Amygdala (tissue), 56 donors: ENCODE measurements around the gene PLOD2.

Source experiments
- DNase-seq, 56 donors: peaks; one replicate each; lab custom pipeline; 2025; lab: John Stamatoyannopoulos, UW

The PLOD2 gene

GRCh38 chr3:146104068-146104467, 56.9 kb downstream of the PLOD2 start:
- no peak for DNase-seq

DNA sequence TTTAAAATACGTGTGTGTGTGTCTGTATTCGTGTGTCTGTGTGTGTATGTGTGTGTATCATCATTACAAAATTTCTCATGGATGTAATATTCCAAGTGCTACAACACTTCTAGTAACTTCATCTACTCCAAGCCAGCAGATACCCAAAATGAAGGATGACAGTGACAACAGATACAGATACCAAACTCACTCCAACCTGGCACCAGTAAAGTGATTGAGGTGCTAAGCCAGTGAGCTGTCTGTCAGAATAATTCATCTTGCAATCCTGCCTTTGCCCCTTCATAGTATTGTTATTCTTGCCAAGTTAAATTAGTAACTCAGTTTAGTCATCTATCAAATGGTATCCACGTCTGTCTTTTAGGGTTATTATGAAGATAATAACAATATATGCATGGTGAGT, 58.1 kb downstream of the PLOD2 start:
- DNase-seq, result no peak

DNA sequence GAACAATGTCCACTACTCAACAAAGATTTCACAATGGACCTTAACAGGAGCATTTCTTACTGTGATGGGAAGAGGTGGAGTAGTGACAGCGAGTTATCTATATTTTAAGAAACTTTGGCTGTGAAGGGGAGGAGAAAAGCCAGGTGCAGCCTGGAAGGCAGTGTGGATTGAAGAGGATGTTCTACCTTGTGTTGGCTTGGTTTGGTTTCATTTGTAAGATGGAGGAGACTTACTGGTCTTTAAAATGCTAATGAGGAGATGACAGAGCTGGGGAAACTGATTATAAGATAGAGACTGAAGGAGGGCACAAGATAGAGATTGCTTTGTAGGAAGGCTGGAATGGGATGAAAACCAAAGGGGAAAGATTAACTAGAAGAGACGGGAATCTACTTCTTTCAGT, 59.4 kb downstream of the PLOD2 start:
- no peak for DNase-seq

DNA sequence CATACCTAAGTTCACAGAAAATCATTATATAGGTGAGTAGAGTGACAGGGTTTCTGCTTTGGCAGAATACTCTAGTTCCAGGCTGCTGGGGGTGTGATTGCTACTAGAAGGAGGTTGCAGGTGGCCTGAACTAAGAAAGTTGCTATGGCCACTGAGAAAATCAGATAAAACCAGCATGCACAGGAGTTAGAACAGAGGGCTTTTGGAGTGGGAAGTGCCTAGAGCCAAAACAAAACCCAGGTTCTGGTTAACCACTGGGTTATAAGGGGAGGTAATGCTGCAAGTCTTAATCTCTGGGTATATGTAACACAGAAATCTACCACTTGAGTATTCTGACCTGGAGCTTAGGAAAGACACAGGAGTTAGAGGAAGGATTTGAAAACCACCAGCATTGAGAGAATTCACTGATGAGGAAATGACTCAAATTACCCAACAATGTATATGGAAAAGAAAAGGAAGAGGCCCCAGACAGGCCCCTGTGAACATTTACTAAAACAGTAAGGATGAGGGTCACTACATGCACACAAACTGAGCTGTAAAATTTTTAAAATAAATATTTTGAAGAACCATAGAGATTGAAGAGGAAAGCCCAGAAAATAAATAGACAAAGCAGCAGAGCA, 60.0 kb downstream of the PLOD2 start:
- no peak for DNase-seq

DNA sequence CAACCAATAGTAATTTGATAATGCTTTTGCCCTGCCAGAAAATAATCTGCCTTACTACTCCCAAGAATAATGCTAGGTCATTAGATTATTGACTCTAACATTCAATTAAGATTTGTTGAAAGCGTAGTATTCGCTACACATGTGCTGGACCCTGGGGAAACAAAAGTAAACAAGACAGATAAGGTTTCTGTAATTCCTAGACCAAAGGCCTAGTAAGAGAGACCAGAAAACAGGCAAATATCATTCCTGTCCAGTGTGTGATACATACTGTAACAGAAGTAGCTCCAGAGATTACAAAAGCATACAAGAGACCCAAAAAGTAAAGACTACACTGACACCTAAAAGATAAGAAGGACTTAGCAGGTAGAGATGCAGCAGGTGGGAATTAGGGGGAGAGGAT, 60.8 kb downstream of the PLOD2 start:
- DNase-seq, result no peak

- no peak for DNase-seq
Observed at GRCh38 chr3:146099316-146099715, 61.7 kb downstream of the PLOD2 start.

DNA sequence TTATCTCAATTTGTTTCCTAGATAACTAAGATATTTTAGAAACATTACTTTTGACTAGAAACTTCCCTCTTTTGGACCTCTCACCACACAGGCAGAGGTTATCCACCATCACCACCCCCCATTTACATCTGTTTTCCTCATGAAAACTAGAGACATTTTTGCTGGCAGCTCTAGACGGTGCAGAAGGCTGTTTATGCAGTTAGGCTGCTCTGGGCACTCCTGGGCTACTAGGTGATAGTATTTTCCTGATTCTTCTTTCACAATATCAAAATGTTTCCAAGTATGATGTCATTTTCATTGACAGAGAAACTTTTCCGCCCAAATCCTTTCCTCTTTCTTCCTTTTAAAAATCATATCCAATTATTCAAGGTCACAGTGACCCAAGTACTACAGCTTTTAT, 67.1 kb downstream of the PLOD2 start:
- DNase-seq, result no peak

DNA sequence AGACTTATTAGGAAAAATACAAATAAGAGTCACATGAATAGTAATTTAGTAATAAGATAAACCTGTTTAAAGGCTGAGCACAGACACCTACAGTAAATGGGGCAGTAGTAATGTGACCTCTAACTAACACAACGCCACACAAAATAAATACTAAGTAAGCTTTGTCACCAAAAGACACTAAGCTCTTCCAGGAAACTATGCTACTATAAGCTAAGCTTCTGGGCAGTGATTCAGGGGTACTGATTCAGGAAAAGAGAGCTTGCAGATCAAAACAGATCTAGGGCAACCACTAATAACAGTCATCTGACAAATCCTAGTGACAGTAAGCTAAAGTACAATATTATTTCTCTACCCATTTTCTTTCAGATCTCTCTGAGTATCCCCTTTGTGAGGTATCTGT, 68.8 kb downstream of the PLOD2 start:
- DNase-seq, result no peak

DNA sequence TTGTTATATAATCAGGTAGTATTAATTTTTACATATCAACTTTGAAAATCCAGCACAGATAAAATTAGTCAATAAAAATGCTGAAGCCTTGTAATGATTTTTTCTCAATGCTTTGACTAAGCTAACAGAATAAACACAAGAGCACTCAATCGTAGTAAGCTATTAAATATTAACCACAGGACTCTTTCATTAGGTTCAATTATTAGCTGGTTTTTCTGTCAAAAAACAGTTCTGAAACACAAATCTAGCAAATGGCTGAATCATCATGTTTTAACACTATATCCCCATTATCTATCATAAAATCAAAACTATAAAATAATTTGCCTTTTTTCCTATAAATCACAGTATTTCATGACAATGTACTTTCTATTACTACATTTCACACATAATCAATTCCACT, 69.6 kb downstream of the PLOD2 start:
- no peak for DNase-seq

DNA sequence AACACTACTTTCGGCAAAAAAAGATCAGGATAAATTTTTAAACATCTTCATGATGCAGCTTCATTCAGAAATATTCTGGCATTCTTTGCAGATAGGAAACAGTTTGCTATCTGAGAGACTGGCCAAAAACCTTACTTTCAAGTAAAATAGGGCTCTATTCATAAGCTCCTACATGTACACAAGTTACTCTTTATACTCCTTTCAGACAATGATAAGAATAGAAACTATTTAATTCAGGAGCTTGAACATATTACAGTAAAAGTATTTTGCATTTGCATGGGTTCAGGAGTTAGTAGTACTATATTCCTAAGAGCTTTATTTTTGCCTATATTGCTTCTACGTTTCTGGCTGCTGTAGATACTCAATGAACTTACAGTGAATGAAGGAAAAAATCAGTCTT, 70.5 kb downstream of the PLOD2 start:
- DNase-seq, result no peak

- no peak for DNase-seq
Observed at GRCh38 chr3:146088840-146089239, 72.1 kb downstream of the PLOD2 start.

DNA sequence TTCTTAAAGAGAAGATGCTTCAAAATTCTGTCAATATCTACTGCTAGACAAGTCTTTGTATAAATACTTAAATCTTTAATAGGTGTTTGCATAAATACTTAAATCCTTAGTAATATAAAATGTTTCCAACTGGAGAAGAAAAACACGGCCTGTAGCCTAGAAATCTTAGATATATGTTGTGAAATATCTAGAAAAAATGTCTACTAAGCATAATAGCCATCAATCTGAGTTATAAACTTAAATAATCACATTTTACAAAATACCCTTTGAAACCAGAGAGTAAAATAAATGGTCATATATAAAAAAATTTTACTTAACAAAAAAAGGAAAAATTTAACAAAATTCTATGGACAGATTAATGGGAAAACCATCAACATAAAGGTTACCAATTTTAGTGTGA, 73.9 kb downstream of the PLOD2 start:
- DNase-seq, result no peak

DNA sequence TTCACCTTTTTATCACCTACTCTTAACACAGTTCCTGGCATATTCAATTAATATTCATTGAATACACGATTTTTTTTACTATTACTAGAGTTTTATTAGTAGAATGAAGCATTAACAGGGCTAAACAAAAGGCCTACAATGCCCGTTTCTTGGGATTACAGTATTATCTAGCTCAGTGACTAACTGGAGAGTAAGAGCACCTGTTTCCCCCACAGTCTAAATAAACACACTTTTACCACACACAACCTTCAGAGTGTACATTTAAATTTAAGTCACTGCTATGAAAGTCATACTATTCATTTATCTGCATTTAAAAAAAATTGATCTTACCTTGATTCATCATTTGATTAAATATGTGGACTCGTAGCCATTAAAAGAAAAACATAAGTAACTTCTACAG, 74.8 kb downstream of the PLOD2 start:
- DNase-seq, result no peak

DNA sequence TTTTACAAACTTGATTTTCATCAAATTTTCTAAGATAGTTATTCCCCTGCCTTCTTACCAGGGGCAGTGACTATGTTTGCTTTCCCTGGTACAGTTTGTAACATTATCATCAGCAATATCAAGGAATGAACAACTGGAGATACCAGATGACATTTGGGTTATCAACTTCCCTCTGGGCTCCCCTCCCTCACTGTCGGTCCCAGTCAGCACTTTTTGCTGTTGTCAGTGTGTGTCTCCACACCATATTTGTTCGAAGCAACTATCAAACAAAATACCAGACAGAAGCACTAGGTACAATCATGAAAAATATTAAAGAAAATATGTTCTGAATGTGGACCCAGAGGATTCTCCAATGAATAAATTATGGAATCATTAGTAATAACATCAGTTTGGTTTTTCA, 75.3 kb downstream of the PLOD2 start:
- DNase-seq, result no peak

DNA sequence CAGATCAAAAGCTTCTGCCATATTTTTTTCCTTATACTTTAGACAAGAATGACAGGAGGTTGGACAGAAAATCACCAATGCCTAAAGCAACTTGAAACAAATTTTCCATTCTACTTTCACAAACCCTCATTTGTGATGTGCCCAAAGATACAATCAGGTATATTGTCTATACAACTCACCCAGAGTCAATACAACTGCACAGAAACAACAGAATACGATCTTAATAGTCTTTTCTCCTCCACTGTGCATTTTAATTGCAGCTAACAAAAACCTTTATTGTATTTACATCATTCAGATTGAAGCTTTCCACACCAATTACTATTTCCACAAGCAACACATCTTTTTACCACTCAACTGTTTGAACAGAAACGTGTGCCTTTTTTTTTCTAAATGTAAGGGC, 80.4 kb downstream of the PLOD2 start:
- no peak for DNase-seq

DNA sequence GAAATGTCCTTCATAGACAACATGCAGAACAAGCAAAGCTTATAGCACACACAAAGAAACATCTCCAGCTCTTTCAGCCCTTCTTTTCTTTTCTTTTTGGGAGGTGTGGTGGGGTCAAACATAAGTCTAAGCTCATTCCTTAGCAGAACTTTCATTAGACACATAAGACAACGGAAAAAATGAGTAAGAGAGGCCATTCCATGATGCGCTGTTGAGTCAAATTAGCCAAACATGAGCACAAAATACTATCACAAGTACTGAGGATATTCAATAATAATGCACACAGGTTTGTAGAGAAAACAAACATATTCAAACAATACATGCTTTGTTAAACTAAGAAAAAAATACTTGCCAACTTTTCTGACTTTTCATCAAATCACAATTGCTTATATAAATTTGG, 83.0 kb downstream of the PLOD2 start:
- DNase-seq, result no peak

DNA sequence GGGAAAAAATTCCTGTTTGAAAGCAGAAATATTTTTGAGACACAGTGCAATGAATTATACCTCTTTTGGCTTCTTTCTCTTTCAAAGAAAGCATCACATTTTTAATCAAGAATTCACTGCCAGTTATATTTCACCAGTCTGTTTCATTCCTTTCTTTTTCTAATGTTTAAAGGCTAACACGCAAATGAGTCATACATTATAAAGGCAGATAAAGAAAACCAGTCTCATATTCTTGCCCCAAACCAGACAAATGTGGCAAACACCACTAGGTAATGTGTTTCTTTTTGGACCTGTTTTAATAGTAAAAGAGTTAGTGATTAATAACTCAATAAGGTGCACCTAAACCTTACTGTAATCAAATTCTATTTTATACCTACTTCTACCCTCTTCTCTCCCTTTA, 83.8 kb downstream of the PLOD2 start:
- no peak for DNase-seq

GRCh38 chr3:146072824-146073223, 88.2 kb downstream of the PLOD2 start:
- DNase-seq, result no peak

DNA sequence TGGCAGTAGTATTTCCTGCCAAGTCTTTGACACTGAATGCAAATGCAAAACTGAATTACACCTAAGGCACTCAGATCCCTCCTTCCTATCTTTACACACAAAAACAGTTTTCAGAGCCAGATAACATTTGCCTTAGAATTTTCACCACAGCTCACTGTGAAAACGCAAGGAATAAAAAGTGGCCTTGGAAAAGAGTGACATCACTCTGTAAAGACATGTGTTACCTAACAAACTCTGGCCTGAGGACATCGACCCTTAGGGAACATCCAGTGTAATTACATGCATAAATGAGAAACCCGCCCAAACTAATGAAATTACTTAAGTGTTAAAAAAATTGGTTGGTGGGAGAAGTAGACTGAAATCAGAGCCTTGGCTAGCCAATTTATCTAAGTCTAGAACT, 88.9 kb downstream of the PLOD2 start:
- DNase-seq, result no peak

GRCh38 chr3:146071632-146072031, 89.4 kb downstream of the PLOD2 start:
- no peak for DNase-seq

GRCh38 chr3:146067048-146067447, 93.9 kb downstream of the PLOD2 start:
- no peak for DNase-seq

GRCh38 chr3:146065573-146066006, 95.4 kb downstream of the PLOD2 start:
- DNase-seq, result peak in 3 of 56 donors; percentile 10 to 49 (median 15)

GRCh38 chr3:146058241-146058640, 102.7 kb downstream of the PLOD2 start:
- no peak for DNase-seq
